ENCODE data around the gene ZNF394.
A peak's percentile ranks its signal among the peaks of the same experiment; 100 is the strongest.

ZNF394 gene

GRCh38 chr7:99500637-99501009 is 542 bp upstream of the ZNF394 start:
- no peak for TF ChIP-seq CTCF (IDR thresholded peaks at IDR 0.05)
- Histone ChIP-seq H3K9me3 (no peaks in the 10 kb centered on the region), H3K36me3 (peaks cover 30% of the 10 kb centered on the region), H3K4me1 (ENCODE audit: control insufficient read depth in 1 of 2, insufficient read depth in 1 of 2, low read depth in 1 of 2, low read length in 1 of 2) (peaks cover 37 to 38% of the 10 kb centered on the region in 2 experiments), H3K27ac (peak overlapping the region; percentile 92), H3K27me3 (no peaks in the 10 kb centered on the region), H3K4me3 (ENCODE audit: low read depth in 1 of 2, low read length in 1 of 2) (peak overlapping the region; percentile 76 to 95)

DNA sequence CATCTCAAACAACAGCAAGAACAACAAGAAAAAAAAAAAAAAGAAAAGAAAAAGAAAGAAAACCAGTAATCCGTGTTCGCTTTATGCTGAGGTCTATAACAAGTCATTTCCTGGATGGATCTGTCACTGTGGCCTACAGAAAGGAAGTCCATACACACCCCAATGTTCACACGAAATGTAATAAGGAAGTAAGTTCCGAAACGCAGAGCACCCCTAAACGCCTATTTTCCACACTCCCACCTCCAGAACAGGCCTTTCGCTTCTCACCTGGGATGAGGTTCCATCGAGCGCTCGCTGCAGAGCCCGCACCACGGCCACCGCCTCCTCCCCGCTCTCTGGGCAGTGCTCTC is 735 bp downstream of the ZNF394 start:
- Histone ChIP-seq H3K4me3 (ENCODE audit: low read depth in 1 of 2, low read length in 1 of 2) (peak overlapping the region; percentile 76 to 95), H3K27me3 (no peaks in the 10 kb centered on the region), H3K36me3 (peaks cover 43% of the 10 kb centered on the region), H3K27ac (peak overlapping the region; percentile 92), H3K4me1 (ENCODE audit: control insufficient read depth in 1 of 2, insufficient read depth in 1 of 2, low read depth in 1 of 2, low read length in 1 of 2) (peaks cover 33 to 34% of the 10 kb centered on the region in 2 experiments), H3K9me3 (no peaks in the 10 kb centered on the region)
- TF ChIP-seq CTCF (IDR thresholded peaks at IDR 0.05), result no peak

- peaks cover 28% of the 10 kb centered on the region in 2 experiments for H3K4me1 ChIP-seq (ENCODE audit: control insufficient read depth in 1 of 2, insufficient read depth in 1 of 2, low read depth in 1 of 2, low read length in 1 of 2)
- H3K27ac ChIP-seq, result peak overlapping the region; percentile 92
- H3K27me3 ChIP-seq, result no peaks in the 10 kb centered on the region
- H3K36me3 ChIP-seq, result peaks cover 51% of the 10 kb centered on the region
- H3K4me3 ChIP-seq (ENCODE audit: low read depth in 1 of 2, low read length in 1 of 2), result peak overlapping the region; percentile 76 to 95
- H3K9me3 ChIP-seq, result no peaks in the 10 kb centered on the region
- no peak for TF ChIP-seq CTCF (IDR thresholded peaks at IDR 0.05)
Measured at GRCh38 chr7:99498546-99498944, 1.5 kb downstream of the ZNF394 start.

- H3K4me3 ChIP-seq (ENCODE audit: low read depth in 1 of 2, low read length in 1 of 2), result peak overlapping the region; percentile 76 to 95
- H3K36me3 ChIP-seq, result peaks cover 57% of the 10 kb centered on the region
- peak overlapping the region; percentile 92 for H3K27ac ChIP-seq
- H3K27me3 ChIP-seq, result no peaks in the 10 kb centered on the region
- H3K4me1 ChIP-seq (ENCODE audit: control insufficient read depth in 1 of 2, insufficient read depth in 1 of 2, low read depth in 1 of 2, low read length in 1 of 2), result peaks cover 28% of the 10 kb centered on the region in 2 experiments
- no peaks in the 10 kb centered on the region for H3K9me3 ChIP-seq
- no peak for TF ChIP-seq CTCF (IDR thresholded peaks at IDR 0.05)
Measured at GRCh38 chr7:99497766-99498545, 2.1 kb downstream of the ZNF394 start.

DNA sequence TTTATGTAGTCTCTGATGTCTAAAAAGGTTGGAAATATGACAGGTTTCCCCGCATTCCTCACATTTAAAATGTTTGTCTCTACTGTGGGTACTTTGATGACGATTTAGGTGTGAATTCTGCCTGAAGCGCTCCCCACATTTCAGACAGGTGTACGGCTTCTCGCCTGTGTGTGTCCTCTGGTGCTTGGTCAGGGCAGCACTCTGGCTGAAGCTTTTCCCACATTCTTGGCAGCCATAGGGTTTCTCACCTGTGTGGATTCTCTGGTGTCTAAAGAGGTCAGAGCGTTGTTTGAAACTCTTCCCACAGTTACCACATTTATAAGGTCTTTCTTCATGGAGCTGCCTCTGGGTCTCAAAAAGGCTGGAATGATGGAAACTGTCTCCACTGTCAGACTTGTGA is 6.3 kb downstream of the ZNF394 start:
- peaks cover 64% of the 10 kb centered on the region for H3K36me3 ChIP-seq
- no peak overlapping the region for H3K27ac ChIP-seq
- peaks cover 15 to 16% of the 10 kb centered on the region in 2 experiments for H3K4me1 ChIP-seq (ENCODE audit: control insufficient read depth in 1 of 2, insufficient read depth in 1 of 2, low read depth in 1 of 2, low read length in 1 of 2)
- H3K9me3 ChIP-seq, result no peaks in the 10 kb centered on the region
- no peak overlapping the region for H3K4me3 ChIP-seq (ENCODE audit: low read depth in 1 of 2, low read length in 1 of 2)
- H3K27me3 ChIP-seq, result no peaks in the 10 kb centered on the region
- no peak for TF ChIP-seq CTCF (IDR thresholded peaks at IDR 0.05)
